ENCODE measurements around the gene NKAIN2. TPM values are rescaled to one million over a fixed set of nuclear protein-coding genes. Genes with fewer than 3 reads are reported as not detected.

NKAIN2 gene
- polyA plus RNA-seq, 1 of the 3 experiments (the other 2 are of a cell fraction): not detected

- Histone ChIP-seq H3K9me2 (no peaks in the 10 kb centered on the region), H3K9me3 (no peaks in the 10 kb centered on the region), H3F3A (replicated peaks; ENCODE audit: insufficient read depth) (no peaks in the 10 kb centered on the region), H3K36me3 (replicated peaks in 1 of 2; ENCODE audit: control insufficient read depth in 1 of 2, insufficient read depth in 2 of 2, low read length in 1 of 2) (no peaks in the 10 kb centered on the region), H3K27me3 (ENCODE audit: insufficient read depth) (no peaks in the 10 kb centered on the region), H3K27ac (ENCODE audit: low read depth in 2 of 2, low read length in 1 of 2) (no peak overlapping the region), H2AFZ (ENCODE audit: low read depth) (no peak overlapping the region), H4K20me1 (ENCODE audit: insufficient read depth) (no peaks in the 10 kb centered on the region), H3K4me1 (ENCODE audit: control insufficient read depth in 1 of 2, insufficient read depth in 2 of 2, low read depth in 1 of 2, low read length in 1 of 2) (no peaks in the 10 kb centered on the region), H3K4me2 (no peak overlapping the region), H3K79me2 (ENCODE audit: insufficient read depth) (no peaks in the 10 kb centered on the region), H3K9ac (no peak overlapping the region), H3K4me3 (ENCODE audit: low read depth in 2 of 2, low read length in 1 of 2) (no peak overlapping the region)
- DNase-seq: no peak
- ChIA-PET CTCF (no interaction called here), POLR2A (no interaction called here)
- TF ChIP-seq SIN3A (IDR thresholded peaks at IDR 0.05; ENCODE audit: borderline replicate concordance, low read depth, low read length) (no peak), YY1 (IDR thresholded peaks at IDR 0.05; ENCODE audit: low read depth) (no peak)
Observed at GRCh38 chr6:124389127-124389526, 585.5 kb downstream of the NKAIN2 start.

GRCh38 chr6:124393536-124393935 is 589.9 kb downstream of the NKAIN2 start:
- Histone ChIP-seq H3K79me2 (ENCODE audit: insufficient read depth) (no peaks in the 10 kb centered on the region), H3K36me3 (replicated peaks in 1 of 2; ENCODE audit: control insufficient read depth in 1 of 2, insufficient read depth in 2 of 2, low read length in 1 of 2) (no peaks in the 10 kb centered on the region), H3K27ac (ENCODE audit: low read depth in 2 of 2, low read length in 1 of 2) (no peak overlapping the region), H2AFZ (ENCODE audit: low read depth) (no peak overlapping the region), H3K4me2 (no peak overlapping the region), H3K4me3 (ENCODE audit: low read depth in 2 of 2, low read length in 1 of 2) (no peak overlapping the region), H3F3A (replicated peaks; ENCODE audit: insufficient read depth) (no peaks in the 10 kb centered on the region), H3K9me2 (no peaks in the 10 kb centered on the region), H3K27me3 (ENCODE audit: insufficient read depth) (no peaks in the 10 kb centered on the region), H3K9me3 (no peaks in the 10 kb centered on the region), H3K4me1 (ENCODE audit: control insufficient read depth in 1 of 2, insufficient read depth in 2 of 2, low read depth in 1 of 2, low read length in 1 of 2) (no peaks in the 10 kb centered on the region), H4K20me1 (ENCODE audit: insufficient read depth) (no peaks in the 10 kb centered on the region), H3K9ac (no peak overlapping the region)
- no peak for DNase-seq
- TF ChIP-seq YY1 (IDR thresholded peaks at IDR 0.05; ENCODE audit: low read depth) (no peak), RCOR1 (IDR thresholded peaks at IDR 0.05; ENCODE audit: low read length) (no peak), TEAD4 (IDR thresholded peaks at IDR 0.05; ENCODE audit: borderline replicate concordance, insufficient read depth) (no peak), IRF3 (IDR thresholded peaks at IDR 0.05; ENCODE audit: low read depth, low read length) (no peak)
- CTCF ChIA-PET: no interaction called here
- POLR2A ChIA-PET: no interaction called here
- WGBS (ENCODE audit: low lambda C conversion rate): 21% methylated on average over 4 of the region's 4 CpGs

DNA sequence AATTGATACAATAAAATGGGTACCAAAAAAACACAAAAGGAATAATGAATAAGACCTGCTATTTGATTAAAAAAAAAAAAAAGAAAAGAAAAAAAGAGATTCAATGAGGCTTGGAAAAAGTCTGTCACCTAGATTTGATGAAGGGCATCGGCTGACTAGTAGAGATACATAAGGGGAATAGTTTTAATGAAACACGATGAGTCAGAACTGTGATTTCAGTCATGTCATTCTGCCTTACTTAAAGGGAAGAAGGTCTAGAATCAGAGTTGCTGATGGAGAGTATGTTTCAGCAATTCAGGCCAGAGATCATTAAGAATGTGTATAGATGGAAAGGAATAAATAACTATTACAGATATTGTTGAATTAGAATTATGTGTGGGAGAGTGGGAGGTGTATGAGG is 592.7 kb downstream of the NKAIN2 start:
- WGBS (ENCODE audit: low lambda C conversion rate): 0% methylated on average over 2 of the region's 2 CpGs
- Histone ChIP-seq H3K4me3 (ENCODE audit: low read depth in 2 of 2, low read length in 1 of 2) (no peak overlapping the region), H3K4me2 (no peak overlapping the region), H3K9me3 (no peaks in the 10 kb centered on the region), H3K79me2 (ENCODE audit: insufficient read depth) (no peaks in the 10 kb centered on the region), H3F3A (replicated peaks; ENCODE audit: insufficient read depth) (no peaks in the 10 kb centered on the region), H3K36me3 (replicated peaks in 1 of 2; ENCODE audit: control insufficient read depth in 1 of 2, insufficient read depth in 2 of 2, low read length in 1 of 2) (no peaks in the 10 kb centered on the region), H3K9me2 (no peaks in the 10 kb centered on the region), H3K9ac (no peak overlapping the region), H3K4me1 (ENCODE audit: control insufficient read depth in 1 of 2, insufficient read depth in 2 of 2, low read depth in 1 of 2, low read length in 1 of 2) (no peaks in the 10 kb centered on the region), H2AFZ (ENCODE audit: low read depth) (no peak overlapping the region), H3K27me3 (ENCODE audit: insufficient read depth) (no peaks in the 10 kb centered on the region), H3K27ac (ENCODE audit: low read depth in 2 of 2, low read length in 1 of 2) (no peak overlapping the region), H4K20me1 (ENCODE audit: insufficient read depth) (no peaks in the 10 kb centered on the region)
- DNase-seq: no peak
- ChIA-PET CTCF (no interaction called here), POLR2A (no interaction called here)
- no peak for TF ChIP-seq REST (IDR thresholded peaks at IDR 0.05; ENCODE audit: low read depth, low read length)
- TF ChIP-seq MXI1 (IDR thresholded peaks at IDR 0.05; ENCODE audit: low read depth, low read length): no peak
- no peak for TF ChIP-seq MEF2A (IDR thresholded peaks at IDR 0.05; ENCODE audit: borderline replicate concordance, low read depth)
- TF ChIP-seq IRF3 (IDR thresholded peaks at IDR 0.05; ENCODE audit: low read depth, low read length): no peak
- no peak for TF ChIP-seq CTCF (IDR thresholded peaks at IDR 0.05)
- TF ChIP-seq, protein P1, sequence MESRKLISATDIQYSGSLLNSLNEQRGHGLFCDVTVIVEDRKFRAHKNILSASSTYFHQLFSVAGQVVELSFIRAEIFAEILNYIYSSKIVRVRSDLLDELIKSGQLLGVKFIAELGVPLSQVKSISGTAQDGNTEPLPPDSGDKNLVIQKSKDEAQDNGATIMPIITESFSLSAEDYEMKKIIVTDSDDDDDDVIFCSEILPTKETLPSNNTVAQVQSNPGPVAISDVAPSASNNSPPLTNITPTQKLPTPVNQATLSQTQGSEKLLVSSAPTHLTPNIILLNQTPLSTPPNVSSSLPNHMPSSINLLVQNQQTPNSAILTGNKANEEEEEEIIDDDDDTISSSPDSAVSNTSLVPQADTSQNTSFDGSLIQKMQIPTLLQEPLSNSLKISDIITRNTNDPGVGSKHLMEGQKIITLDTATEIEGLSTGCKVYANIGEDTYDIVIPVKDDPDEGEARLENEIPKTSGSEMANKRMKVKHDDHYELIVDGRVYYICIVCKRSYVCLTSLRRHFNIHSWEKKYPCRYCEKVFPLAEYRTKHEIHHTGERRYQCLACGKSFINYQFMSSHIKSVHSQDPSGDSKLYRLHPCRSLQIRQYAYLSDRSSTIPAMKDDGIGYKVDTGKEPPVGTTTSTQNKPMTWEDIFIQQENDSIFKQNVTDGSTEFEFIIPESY (IDR thresholded peaks at IDR 0.05; ENCODE audit: borderline replicate concordance, low read depth): no peak
- TF ChIP-seq TCF12 (IDR thresholded peaks at IDR 0.05): no peak

All from SK-N-SH (cell line).